HG03442 (cell line): ENCODE data around the gene SLC41A2.

Experiments used
- ATAC-seq: cut with Tn5 transposase; IDR thresholded peaks from one replicate; pipeline ENCODE4 v1.9.1; 2021; ENCODE audit warnings: mild to moderate bottlenecking, moderate library complexity; ENCODE audit not compliant: unreplicated experiment

The SLC41A2 gene

DNA sequence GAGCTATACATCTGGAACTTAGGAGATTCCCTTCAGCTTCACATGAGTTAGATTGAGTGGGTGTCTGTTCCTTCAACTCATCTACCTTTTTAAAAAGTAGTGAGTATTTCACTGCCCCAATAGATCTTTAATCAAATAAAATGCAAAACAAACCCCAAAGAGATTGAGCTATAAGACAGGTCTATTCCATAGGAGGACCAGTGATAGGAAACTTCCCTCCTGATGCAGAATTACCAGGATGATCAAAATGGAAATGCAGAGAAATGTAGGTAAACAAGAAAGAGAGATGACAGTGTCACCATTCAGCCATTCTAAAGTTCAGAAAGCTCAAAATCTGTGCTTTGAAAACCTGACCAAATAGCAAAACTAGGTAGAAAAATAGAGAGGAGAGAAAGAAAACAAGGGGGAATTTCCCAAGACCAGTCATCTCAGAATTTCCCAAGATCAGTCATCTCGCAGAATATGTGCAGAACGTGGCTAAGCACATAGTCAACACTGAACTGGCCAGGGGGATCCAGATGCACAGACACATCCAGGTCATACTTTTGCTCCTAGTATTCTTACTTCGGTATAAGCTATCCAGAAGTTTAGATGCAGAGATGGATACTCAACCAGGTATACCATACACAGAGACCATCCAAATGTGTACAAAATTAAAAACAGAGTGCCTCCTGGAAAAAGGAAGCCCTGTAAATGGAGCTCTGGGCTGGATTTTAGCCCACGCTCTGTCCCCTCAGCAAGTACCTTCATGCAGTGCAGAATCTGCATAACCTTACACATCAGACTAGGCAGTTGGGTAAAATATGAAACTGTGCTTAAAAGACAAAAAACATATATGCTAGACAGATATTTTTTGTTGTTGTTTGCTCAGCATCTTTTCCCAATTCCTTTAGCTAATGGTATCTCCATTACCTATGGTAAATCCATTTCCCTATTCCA, 27.4 kb downstream of the SLC41A2 start:
- peak; percentile 92 for ATAC-seq

DNA sequence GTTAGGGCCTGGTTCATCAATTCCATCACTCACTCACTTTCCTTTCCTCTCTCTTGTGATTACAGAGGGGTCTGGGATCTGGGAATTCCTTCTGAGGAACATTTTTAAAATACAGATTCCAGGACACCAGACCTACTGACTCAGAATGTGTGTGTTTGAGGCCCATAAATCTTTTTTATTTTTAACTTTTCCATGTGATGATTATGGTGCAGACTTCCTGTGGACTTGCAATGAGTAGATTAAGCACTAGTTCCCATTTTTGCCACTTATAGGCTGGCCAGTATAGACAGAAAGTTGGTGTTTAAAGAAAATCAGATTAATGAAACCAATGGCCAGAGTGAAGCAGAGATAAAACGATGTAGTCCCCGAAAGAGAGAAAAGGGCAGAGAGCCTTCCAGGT, 28.1 kb downstream of the SLC41A2 start:
- ATAC-seq: no peak

DNA sequence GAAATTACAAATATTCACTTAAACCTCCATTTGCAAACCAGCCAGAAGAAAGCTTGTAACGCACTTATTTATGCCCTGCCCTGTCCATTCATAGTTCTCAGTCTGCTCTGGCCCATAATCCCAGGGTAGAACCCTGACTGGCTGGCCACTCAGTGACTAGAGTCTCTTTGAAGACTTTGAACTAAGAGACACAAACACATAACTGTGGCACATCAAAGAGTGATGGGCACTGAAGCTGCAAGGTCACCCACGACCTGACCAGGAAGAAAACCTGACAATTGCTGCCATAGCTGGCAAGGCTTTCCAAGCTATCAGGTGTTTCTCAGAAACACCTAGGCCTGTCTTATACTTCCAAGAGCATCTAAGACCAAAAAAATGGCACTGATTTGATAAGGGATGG, 28.7 kb downstream of the SLC41A2 start:
- no peak for ATAC-seq

DNA sequence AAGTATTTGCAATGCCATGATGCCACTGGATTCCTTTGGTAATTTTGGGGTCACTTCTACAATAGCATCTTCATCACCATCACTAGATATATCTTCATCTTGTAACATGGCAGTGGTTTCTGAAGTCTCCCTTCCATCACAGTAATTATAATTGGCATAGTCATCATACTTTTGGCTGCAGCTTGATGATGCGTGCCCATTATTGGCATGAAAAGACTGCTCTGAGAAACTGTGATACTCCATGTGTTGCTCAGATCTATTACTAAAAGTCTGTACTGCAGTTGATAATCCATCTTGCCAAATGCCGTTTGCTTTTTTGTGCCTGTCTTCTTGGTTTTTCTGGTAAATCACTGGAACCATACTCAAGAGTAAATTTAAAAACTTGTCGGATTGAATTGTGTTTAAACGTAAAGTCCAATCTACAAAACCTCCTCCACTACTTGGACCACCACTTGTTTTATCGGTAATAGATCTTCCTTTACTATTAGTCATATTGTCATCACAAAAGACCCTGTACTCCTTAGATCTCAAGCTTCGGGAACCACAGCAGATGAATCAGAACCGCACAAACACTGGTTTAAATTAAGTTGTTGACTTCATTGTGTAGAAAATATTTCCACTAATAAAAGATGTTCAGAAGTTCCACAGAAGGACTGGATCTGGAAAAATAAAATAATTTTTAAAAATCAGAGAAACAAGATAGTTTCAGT, 29.9 kb downstream of the SLC41A2 start:
- no peak for ATAC-seq

DNA sequence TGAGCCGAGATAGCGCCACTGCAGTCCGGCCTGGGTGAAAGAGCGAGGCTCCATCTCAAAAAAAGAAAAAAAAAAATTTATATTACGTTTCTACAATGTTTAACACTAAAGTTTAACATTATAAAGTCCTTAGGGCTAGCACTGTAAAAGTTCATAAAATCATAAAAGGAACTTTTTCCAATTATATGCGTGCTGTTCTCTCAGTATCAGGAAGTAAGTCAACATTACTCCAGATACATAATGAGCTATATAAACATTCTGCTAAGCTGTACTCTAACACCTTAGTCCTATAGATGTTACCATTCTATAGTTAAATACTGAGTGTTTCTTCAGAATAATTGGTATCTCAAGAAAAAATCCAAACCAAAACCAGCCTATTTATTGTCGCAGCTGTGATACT, 32.6 kb downstream of the SLC41A2 start:
- no peak for ATAC-seq

DNA sequence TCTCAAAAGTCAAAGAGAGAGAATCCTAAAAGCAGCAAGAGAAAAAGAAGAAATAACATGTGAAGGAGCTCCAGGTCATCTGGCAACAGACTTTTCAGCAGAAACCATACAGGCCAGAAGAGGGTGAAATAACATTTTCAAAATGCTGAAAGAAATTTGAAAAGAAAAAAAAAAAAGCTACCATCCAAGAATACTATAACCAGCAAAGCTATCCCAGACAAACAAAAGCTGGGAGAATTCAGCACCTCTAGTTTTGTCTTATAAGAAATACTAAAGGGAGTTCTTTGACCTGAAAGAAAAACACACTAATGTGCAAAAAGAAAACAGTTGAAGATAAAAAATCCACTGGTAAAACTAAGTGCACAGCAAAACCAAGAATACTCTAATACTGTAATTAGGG, 36.8 kb downstream of the SLC41A2 start:
- ATAC-seq: no peak

DNA sequence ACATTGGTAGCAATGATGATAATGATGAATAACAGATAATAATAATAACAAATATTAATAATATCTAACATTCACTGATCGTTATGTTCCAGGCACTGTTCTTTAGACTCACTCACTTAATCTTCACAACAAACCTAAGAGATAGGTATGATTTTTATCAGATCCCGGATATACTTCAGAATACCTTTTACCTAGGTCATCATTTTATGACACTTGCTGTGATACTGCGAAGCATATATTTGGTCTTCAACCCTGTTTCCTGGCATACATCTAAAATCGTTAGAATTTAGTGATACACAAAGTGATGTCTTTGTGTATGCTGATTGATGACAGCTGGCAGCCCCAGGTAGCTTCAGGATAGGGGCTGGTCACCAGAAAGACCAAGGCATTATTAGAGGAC, 46.1 kb downstream of the SLC41A2 start:
- ATAC-seq: no peak

DNA sequence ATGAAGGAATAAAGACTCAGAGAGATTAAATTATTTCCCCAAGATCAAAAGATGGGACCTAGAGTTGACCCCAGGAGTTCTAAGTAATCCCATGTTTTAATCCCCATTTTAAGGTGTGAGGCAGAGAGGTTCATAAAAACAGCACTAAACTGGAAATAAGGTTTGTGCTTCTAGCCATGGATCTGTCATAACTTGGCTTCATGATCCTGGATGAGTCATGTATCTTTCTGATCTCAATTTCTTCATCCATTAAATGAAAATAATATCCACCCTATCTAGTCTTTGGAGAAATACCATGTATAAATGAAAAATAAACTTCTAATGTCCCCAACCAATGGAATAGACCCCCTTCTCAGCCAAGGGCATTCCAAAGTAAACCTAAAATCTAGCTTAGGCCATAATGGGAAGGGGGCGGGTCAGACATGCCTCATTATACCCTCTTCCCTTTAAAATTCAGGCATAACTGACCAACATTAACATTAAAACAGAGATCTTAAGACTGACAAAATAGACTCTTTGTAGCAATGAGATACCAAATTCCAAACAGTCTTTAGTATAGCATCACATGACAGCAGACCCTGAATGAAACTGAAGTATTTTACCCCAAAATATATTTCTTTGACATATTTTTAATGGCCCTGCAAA, 47.8 kb downstream of the SLC41A2 start:
- ATAC-seq: no peak

DNA sequence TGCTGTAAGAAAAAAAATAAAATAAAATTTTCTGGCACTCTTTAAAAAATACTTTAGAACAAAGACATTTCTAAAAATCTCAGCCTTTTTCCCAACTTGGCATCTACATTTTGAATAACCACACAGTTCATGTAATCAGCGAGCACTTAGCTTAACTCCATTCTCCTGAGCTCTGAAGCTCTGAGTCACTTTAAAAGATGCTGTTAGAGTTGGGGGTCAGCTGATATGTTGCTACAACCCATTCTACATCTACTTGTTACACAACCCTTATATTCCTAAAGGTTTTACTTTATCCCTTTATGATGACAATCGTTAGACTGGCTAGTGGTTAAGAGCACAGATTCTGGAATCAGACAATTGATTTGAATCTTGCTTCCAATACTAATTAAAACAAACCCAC, 48.3 kb downstream of the SLC41A2 start:
- no peak for ATAC-seq
